Measurements from ENCODE around the gene DCTN1. TPM values are rescaled to one million over a fixed set of nuclear protein-coding genes. Genes with fewer than 3 reads are reported as not detected.

Gene DCTN1
- total RNA-seq, 1 experiment from 2014 or later: 117 TPM

DNA sequence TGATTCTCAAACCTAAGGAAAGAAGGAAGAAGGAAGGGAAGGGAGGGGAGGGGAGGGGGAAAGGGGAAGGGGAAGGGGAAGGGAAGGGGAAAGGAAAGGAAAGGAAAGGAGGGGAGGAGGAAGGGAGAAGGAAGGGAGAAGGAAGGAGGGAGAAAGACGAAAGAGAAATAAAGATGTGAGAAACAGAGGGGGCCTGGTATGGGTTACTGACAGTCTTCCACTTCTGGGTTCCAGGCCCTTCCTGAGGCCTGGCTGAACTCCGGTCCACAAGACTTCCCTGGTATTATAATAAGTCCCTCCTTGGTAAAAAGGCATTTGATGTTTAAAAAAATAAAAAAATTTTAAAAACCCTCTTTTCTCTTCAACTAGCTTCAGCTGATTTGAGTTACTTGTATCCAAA lies 54.3 kb downstream of the DCTN1 start:
- ChIA-PET CTCF (interaction anchor here (1.0 to 4.5 kb wide), 2 partner anchors 9 to 20 kb away, joined by 6 to 57 read pairs; no protein-coding TSS in a partner anchor), POLR2A (no interaction called here)
- no TSS peak for BruUV-seq (replicated peaks)
- intact Hi-C loops (cut with micrococcal nuclease): no loop called here
- H3K36me3 Mint-ChIP-seq (ENCODE audit: insufficient read depth, unreplicated experiment): no peaks in the 10 kb centered on the region
- no peaks in the 10 kb centered on the region for H3K9me3 Mint-ChIP-seq (ENCODE audit: unreplicated experiment)
- no peak overlapping the region for H3K4me3 Mint-ChIP-seq (ENCODE audit: unreplicated experiment)
- DNase-seq (ENCODE audit: unreplicated experiment): no peak
- H3K27me3 Mint-ChIP-seq (ENCODE audit: insufficient read depth, unreplicated experiment): no peaks in the 10 kb centered on the region
- TF ChIP-seq CTCF (IDR thresholded peaks at IDR 0.05; ENCODE audit: unreplicated experiment): no peak
- H3K4me1 Mint-ChIP-seq (ENCODE audit: insufficient read depth, unreplicated experiment): no peaks in the 10 kb centered on the region
- no peak overlapping the region for H3K27ac Mint-ChIP-seq (ENCODE audit: low read depth, unreplicated experiment)

- H3K27ac Mint-ChIP-seq (ENCODE audit: low read depth, unreplicated experiment): no peak overlapping the region
- no peaks in the 10 kb centered on the region for H3K9me3 Mint-ChIP-seq (ENCODE audit: unreplicated experiment)
- POLR2A ChIA-PET: no interaction called here
- TF ChIP-seq CTCF (IDR thresholded peaks at IDR 0.05; ENCODE audit: unreplicated experiment): no peak
- H3K4me3 Mint-ChIP-seq (ENCODE audit: unreplicated experiment): no peak overlapping the region
- CTCF ChIA-PET: interaction anchor here (2.4 kb wide), 1 partner anchor 13 kb away, joined by 11 read pairs; no protein-coding TSS in a partner anchor
- DNase-seq (ENCODE audit: unreplicated experiment): no peak
- H3K36me3 Mint-ChIP-seq (ENCODE audit: insufficient read depth, unreplicated experiment): no peaks in the 10 kb centered on the region
- intact Hi-C loops (cut with micrococcal nuclease): no loop called here
- H3K4me1 Mint-ChIP-seq (ENCODE audit: insufficient read depth, unreplicated experiment): peaks cover 5% of the 10 kb centered on the region
- H3K27me3 Mint-ChIP-seq (ENCODE audit: insufficient read depth, unreplicated experiment): no peaks in the 10 kb centered on the region
- no TSS peak for BruUV-seq (replicated peaks)
Measured at GRCh38 chr2:74321737-74322136, 58.4 kb downstream of the DCTN1 start.

DNA sequence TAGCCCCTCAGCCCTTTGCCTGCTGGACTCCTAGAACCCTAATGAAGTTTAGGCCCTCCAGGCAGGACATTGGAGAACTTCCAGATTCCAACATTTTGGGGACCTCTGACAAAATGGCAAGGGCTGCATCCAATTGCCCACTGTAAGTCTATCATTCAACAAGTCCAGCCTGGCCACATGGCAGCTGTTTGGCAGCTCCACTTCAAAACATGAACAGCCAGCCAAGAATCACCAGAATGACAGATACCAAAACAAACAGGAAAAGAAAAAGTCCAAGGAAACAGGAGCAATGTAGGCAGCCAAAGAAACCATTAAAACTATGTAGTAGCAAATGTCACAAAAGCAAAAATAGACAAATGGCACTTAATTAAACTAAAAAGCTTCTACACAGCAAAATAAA lies 62.4 kb downstream of the DCTN1 start:
- BruUV-seq (replicated peaks): no TSS peak
- intact Hi-C loops (cut with micrococcal nuclease): no loop called here
- H3K4me3 Mint-ChIP-seq (ENCODE audit: unreplicated experiment): no peak overlapping the region
- no peak for TF ChIP-seq CTCF (IDR thresholded peaks at IDR 0.05; ENCODE audit: unreplicated experiment)
- no peaks in the 10 kb centered on the region for H3K27me3 Mint-ChIP-seq (ENCODE audit: insufficient read depth, unreplicated experiment)
- H3K36me3 Mint-ChIP-seq (ENCODE audit: insufficient read depth, unreplicated experiment): peaks cover 5% of the 10 kb centered on the region
- peaks cover 5% of the 10 kb centered on the region for H3K4me1 Mint-ChIP-seq (ENCODE audit: insufficient read depth, unreplicated experiment)
- POLR2A ChIA-PET: interaction anchor here (0.7 to 1.1 kb wide), 2 partner anchors 17 to 123 kb away, joined by 3 to 8 read pairs; no protein-coding TSS in a partner anchor
- CTCF ChIA-PET: interaction anchor here (0.6 to 0.8 kb wide), 3 partner anchors 18 to 494 kb away, joined by 3 read pairs; no protein-coding TSS in a partner anchor
- no peak overlapping the region for H3K27ac Mint-ChIP-seq (ENCODE audit: low read depth, unreplicated experiment)
- no peak for DNase-seq (ENCODE audit: unreplicated experiment)
- H3K9me3 Mint-ChIP-seq (ENCODE audit: unreplicated experiment): no peaks in the 10 kb centered on the region

DNA sequence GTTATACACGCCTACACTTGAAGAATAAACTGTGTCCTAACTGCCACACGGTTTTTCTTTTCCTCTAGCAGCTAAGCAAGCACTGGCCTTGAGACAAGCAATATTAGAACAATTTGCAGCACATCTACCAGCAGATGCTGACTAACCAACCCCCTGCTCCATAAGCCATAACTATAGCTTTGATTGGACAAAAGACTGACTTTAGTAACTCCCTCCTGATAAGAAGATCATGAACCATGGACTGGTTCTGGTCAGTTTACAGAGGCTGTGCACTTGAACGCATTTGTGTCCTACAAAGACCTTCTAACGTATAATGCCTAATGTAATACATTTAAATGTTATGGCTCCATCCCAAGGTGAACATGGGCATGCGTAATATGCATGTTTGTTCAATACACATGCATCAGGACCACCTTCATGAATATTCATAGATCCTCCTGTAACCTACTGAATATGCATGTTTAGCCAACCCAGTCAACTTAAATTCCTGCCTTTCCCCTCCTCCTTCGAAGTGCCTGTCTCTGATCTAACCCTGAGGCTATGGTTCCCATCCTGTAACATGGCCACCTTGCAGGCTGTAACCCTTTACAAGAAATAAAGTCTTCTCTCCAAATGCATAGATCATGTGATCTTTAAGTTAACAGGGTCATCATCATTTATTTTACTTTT lies 63.4 kb downstream of the DCTN1 start:
- Mint-ChIP-seq H3K27me3 (ENCODE audit: insufficient read depth, unreplicated experiment) (peaks cover 8% of the 10 kb centered on the region), H3K36me3 (ENCODE audit: insufficient read depth, unreplicated experiment) (peaks cover 6% of the 10 kb centered on the region), H3K9me3 (ENCODE audit: unreplicated experiment) (no peaks in the 10 kb centered on the region), H3K27ac (ENCODE audit: low read depth, unreplicated experiment) (no peak overlapping the region), H3K4me1 (ENCODE audit: insufficient read depth, unreplicated experiment) (peaks cover 5% of the 10 kb centered on the region), H3K4me3 (ENCODE audit: unreplicated experiment) (no peak overlapping the region)
- intact Hi-C loops (cut with micrococcal nuclease): no loop called here
- TF ChIP-seq CTCF (IDR thresholded peaks at IDR 0.05; ENCODE audit: unreplicated experiment): no peak
- no TSS peak for BruUV-seq (replicated peaks)
- ChIA-PET CTCF (interaction anchor here (1.3 kb wide), 1 partner anchor 18 kb away, joined by 11 read pairs; no protein-coding TSS in a partner anchor), POLR2A (no interaction called here)
- no peak for DNase-seq (ENCODE audit: unreplicated experiment)

All from MCF 10A (cell line).